ENCODE data around the gene SOCS6. TPM values are rescaled to one million over a fixed set of nuclear protein-coding genes. Genes with fewer than 3 reads are reported as not detected.

The SOCS6 gene
- total RNA-seq, 2 donors from 2014 or later, result 34.2 to 54.8 TPM

DNA sequence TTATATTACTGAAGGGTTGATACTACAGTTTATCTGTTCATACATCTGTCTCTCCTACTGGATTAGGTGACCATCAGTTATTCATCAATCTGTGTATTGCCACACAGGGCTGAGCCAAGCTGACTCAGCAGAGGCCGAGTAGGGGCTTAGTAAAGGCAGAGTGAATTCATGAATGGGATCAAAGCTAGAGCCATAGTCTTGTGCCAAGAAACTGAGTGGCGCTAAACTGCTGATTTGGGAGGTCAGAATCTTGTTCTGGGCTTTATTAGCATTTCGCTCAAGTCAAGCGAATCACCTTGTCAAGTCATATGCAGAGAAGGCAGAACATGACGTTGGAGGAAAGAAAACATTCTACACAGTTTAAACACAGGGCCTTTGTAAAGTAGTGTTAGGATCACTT, 34.1 kb downstream of the SOCS6 start:
- intact Hi-C loops (cut with DNase I), result no loop called here
- no peak overlapping the region for H3K27ac ChIP-seq
- no peaks in the 10 kb centered on the region for H3K36me3 ChIP-seq
- H3K9me3 ChIP-seq, result no peaks in the 10 kb centered on the region
- TF ChIP-seq, protein P1, sequence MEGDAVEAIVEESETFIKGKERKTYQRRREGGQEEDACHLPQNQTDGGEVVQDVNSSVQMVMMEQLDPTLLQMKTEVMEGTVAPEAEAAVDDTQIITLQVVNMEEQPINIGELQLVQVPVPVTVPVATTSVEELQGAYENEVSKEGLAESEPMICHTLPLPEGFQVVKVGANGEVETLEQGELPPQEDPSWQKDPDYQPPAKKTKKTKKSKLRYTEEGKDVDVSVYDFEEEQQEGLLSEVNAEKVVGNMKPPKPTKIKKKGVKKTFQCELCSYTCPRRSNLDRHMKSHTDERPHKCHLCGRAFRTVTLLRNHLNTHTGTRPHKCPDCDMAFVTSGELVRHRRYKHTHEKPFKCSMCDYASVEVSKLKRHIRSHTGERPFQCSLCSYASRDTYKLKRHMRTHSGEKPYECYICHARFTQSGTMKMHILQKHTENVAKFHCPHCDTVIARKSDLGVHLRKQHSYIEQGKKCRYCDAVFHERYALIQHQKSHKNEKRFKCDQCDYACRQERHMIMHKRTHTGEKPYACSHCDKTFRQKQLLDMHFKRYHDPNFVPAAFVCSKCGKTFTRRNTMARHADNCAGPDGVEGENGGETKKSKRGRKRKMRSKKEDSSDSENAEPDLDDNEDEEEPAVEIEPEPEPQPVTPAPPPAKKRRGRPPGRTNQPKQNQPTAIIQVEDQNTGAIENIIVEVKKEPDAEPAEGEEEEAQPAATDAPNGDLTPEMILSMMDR (IDR thresholded peaks at IDR 0.05), result no peak
- H3K4me3 ChIP-seq, result no peak overlapping the region
- H3K27me3 ChIP-seq, result no peaks in the 10 kb centered on the region
- no peaks in the 10 kb centered on the region for H3K4me1 ChIP-seq
- H3K9ac ChIP-seq (ENCODE audit: low read depth in 2 of 2, low read length in 2 of 2), result no peak overlapping the region
- DNase-seq, result no peak

DNA sequence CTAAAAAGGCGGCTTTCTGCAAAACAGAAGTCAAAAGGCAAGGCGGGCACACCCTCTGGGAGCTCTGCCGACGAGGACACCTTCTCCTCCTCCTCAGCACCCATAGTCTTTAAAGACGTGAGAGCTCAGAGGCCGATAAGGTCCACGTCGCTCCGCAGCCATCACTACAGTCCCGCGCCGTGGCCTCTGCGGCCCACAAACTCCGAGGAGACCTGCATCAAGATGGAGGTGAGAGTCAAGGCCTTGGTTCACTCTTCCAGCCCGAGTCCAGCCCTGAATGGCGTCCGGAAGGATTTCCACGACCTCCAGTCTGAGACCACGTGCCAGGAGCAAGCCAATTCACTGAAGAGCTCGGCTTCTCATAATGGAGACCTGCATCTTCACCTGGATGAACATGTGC, 36.1 kb downstream of the SOCS6 start:
- no peak overlapping the region for H3K27ac ChIP-seq
- no peaks in the 10 kb centered on the region for H3K36me3 ChIP-seq
- H3K4me3 ChIP-seq, result no peak overlapping the region
- no peaks in the 10 kb centered on the region for H3K9me3 ChIP-seq
- TF ChIP-seq, protein P1 (IDR thresholded peaks at IDR 0.05), result no peak
- H3K27me3 ChIP-seq, result no peaks in the 10 kb centered on the region
- H3K9ac ChIP-seq (ENCODE audit: low read depth in 2 of 2, low read length in 2 of 2), result no peak overlapping the region
- no peak for DNase-seq
- intact Hi-C loops (cut with DNase I), result no loop called here
- H3K4me1 ChIP-seq, result no peaks in the 10 kb centered on the region

DNA sequence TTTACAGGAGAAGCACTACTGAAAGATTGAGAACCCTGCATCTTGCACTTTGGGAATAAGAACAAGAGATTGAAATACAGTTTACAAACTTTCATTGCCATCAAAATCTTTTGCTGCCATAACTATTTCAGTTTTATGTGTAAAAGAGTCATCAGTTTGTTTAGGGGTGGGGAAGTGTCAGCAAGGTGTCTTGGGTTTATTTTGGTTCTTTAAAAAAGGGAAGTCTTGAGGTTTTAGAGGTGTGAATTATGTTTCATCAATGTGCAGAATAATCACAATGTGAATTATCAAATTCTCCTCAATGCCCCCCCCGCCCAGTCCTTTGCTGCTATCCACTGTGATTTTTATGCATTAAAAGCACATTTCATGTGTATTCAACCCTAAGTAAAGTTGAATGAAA, 37.4 kb downstream of the SOCS6 start:
- intact Hi-C loops (cut with DNase I), result no loop called here
- no peaks in the 10 kb centered on the region for H3K9me3 ChIP-seq
- H3K4me3 ChIP-seq, result no peak overlapping the region
- H3K36me3 ChIP-seq, result no peaks in the 10 kb centered on the region
- no peak overlapping the region for H3K27ac ChIP-seq
- no peak overlapping the region for H3K9ac ChIP-seq (ENCODE audit: low read depth in 2 of 2, low read length in 2 of 2)
- H3K27me3 ChIP-seq, result no peaks in the 10 kb centered on the region
- H3K4me1 ChIP-seq, result no peaks in the 10 kb centered on the region
- no peak for DNase-seq
- TF ChIP-seq, protein P1 (IDR thresholded peaks at IDR 0.05), result no peak

DNA sequence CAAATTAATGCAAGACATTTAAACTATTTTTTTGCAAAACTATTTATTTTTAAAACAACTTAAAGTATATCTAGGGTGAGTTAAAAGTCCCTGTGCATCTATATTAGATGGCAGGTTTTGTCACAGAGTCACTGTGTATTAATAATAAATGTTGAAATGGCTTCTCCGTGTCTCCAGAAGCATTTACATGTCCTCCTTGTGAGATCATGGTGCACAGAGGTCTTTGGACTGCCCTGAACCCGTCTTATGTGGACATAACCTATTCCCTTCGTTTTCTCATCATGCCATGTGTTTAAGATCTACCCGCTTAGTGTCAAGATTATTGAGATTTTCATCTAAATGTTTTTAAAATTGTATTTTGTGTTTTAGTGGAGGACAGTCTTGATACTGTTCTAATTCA, 39.3 kb downstream of the SOCS6 start:
- H3K9me3 ChIP-seq, result no peaks in the 10 kb centered on the region
- H3K27me3 ChIP-seq, result no peaks in the 10 kb centered on the region
- no peak overlapping the region for H3K9ac ChIP-seq (ENCODE audit: low read depth in 2 of 2, low read length in 2 of 2)
- TF ChIP-seq, protein P1 (IDR thresholded peaks at IDR 0.05), result no peak
- no peak overlapping the region for H3K27ac ChIP-seq
- intact Hi-C loops (cut with DNase I), result no loop called here
- H3K36me3 ChIP-seq, result no peaks in the 10 kb centered on the region
- no peaks in the 10 kb centered on the region for H3K4me1 ChIP-seq
- DNase-seq, result no peak
- no peak overlapping the region for H3K4me3 ChIP-seq

DNA sequence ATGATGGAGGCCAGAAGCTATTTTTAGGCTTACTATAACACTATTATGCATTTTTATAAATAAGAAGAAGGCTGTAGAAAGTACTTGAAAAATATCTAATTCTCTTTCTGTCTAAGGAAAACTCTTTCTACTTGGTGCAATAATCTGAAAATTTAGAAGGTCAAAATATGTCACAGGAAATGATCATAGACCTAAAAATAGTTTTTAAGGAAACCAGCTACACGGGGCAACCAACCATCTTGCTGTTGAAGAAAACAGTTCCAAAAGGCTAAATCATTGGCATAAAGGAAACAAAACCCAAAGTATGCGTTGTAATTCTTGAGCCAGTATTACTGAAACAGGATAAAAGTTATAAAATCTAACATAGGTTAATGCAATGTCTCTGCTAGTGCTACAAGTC, 40.2 kb downstream of the SOCS6 start:
- Histone ChIP-seq H3K4me3 (no peak overlapping the region), H3K36me3 (no peaks in the 10 kb centered on the region), H3K27ac (no peak overlapping the region), H3K27me3 (no peaks in the 10 kb centered on the region), H3K9ac (ENCODE audit: low read depth in 2 of 2, low read length in 2 of 2) (no peak overlapping the region), H3K4me1 (no peaks in the 10 kb centered on the region), H3K9me3 (no peaks in the 10 kb centered on the region)
- intact Hi-C loops (cut with DNase I), result no loop called here
- TF ChIP-seq, protein P1 (IDR thresholded peaks at IDR 0.05), result no peak
- no peak for DNase-seq

DNA sequence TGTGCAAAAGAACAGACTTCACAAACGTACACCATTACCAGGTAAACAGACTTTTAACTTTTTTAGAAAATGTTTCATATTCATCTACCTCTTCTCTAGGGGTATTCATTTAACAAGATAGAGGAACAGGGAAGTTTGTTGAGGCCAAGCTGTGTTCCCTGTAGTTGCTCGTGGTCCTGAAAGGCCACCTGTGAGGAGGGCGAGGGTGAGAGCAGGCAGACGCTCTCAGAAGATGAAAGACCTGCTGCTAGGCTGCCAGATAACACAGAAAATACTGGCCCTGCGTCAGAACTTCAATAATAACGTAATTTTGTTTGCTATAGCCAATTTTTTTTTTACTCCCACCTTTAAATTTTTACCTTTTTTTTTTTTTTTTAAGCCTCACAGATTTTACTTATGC, 42.0 kb downstream of the SOCS6 start:
- Histone ChIP-seq H3K4me3 (no peak overlapping the region), H3K9ac (ENCODE audit: low read depth in 2 of 2, low read length in 2 of 2) (no peak overlapping the region), H3K9me3 (no peaks in the 10 kb centered on the region), H3K27ac (no peak overlapping the region), H3K4me1 (no peaks in the 10 kb centered on the region), H3K27me3 (no peaks in the 10 kb centered on the region), H3K36me3 (no peaks in the 10 kb centered on the region)
- intact Hi-C loops (cut with DNase I), result no loop called here
- TF ChIP-seq, protein P1 (IDR thresholded peaks at IDR 0.05), result no peak
- no peak for DNase-seq

Data from colonic mucosa (tissue), 4 donors.